ENCODE measurements around the gene CCDC51. TPM values are rescaled to one million over a fixed set of nuclear protein-coding genes. Genes with fewer than 3 reads are reported as not detected.
"Not testable (repeated sequence)": the region's sequence is repeated elsewhere in the genome, so short reads cannot be mapped to it uniquely, and the experiment has no call there.

CCDC51 gene, protein sequence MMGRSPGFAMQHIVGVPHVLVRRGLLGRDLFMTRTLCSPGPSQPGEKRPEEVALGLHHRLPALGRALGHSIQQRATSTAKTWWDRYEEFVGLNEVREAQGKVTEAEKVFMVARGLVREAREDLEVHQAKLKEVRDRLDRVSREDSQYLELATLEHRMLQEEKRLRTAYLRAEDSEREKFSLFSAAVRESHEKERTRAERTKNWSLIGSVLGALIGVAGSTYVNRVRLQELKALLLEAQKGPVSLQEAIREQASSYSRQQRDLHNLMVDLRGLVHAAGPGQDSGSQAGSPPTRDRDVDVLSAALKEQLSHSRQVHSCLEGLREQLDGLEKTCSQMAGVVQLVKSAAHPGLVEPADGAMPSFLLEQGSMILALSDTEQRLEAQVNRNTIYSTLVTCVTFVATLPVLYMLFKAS
- 48.4 and 55.3 TPM in 2 replicates for total RNA-seq

DNA sequence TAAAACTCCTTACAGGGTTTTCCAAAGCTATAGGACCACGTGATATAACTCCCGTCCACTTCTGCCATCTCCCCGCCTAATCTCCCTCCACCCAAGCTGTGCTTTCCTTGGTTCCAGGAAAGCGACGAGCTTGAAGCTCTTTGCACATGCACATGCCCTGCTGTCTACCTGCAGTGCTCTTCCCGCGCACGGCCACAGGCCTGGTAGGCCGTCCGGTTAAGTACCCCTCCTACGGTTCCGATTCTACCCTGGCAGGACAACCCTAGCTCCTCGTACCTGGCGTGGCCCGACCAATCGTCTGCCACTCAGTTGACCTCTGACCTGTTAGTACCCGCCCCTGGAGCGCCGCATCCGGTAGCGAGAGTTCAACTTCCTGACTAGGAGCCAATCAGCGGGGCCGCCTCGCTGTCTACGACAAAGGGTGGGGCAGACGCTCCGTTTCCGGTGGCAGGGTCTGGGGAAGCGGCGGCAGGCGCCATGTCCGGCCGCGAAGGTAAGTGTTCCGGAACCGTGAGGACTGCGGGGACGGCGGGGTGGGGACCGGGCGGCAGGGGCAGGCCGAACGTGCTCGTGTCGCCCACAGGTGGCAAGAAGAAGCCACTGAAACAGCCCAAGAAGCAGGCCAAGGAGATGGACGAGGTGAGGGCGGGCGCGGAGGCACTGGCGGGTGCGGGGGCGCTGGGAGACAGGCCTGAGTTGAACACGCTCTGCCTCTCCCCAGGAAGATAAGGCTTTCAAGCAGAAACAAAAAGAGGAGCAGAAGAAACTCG is at the start of gene CCDC51, which contains the start of gene TMA7:
CCDC51 (minus strand) TSS at position 300 of the 770 bp plus-strand sequence. CDS start 4,991 bp downstream, outside the sequence.
TMA7 (plus strand) TSS at position 438 of the 770 bp plus-strand sequence; CDS start at position 478, 40 bp downstream.
- TF ChIP-seq, protein P1, sequence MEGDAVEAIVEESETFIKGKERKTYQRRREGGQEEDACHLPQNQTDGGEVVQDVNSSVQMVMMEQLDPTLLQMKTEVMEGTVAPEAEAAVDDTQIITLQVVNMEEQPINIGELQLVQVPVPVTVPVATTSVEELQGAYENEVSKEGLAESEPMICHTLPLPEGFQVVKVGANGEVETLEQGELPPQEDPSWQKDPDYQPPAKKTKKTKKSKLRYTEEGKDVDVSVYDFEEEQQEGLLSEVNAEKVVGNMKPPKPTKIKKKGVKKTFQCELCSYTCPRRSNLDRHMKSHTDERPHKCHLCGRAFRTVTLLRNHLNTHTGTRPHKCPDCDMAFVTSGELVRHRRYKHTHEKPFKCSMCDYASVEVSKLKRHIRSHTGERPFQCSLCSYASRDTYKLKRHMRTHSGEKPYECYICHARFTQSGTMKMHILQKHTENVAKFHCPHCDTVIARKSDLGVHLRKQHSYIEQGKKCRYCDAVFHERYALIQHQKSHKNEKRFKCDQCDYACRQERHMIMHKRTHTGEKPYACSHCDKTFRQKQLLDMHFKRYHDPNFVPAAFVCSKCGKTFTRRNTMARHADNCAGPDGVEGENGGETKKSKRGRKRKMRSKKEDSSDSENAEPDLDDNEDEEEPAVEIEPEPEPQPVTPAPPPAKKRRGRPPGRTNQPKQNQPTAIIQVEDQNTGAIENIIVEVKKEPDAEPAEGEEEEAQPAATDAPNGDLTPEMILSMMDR (IDR thresholded peaks at IDR 0.05; ENCODE audit: insufficient read depth, low read length, severe bottlenecking): no peak
- Histone ChIP-seq H3K36me3 (ENCODE audit: control insufficient read depth, insufficient read depth, low read length) (peaks cover 8% of the 10 kb centered on the region), H3K4me3 (ENCODE audit: low read depth, low read length) (peak within 1 kb of the TSS; percentile 57), H3K27me3 (ENCODE audit: control insufficient read depth, insufficient read depth, low read length) (no peaks in the 10 kb centered on the region)
- FAIRE-seq: peak; percentile 70
- DNase-seq (ENCODE audit: low read depth): peak; percentile 95

DNA sequence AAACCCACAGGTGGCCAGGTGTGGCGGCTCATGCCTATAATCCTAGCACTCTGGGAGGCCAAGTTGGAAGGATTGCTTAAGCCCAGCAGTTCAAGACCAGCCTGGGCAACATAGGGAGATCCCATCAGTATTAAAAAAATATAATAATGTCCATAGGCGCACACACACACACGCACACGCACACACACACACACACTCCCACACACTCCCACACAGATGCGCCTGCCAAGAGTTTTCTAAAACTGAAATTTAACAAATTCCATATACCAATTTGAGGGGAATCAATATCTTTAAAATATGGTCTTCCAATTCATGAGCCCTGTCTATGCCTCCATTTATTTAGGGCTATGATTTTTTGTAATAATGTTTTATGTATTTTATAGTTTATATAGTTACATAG is 47.0 kb upstream of the CCDC51 start:
- TF ChIP-seq, protein P1 (IDR thresholded peaks at IDR 0.05; ENCODE audit: insufficient read depth, low read length, severe bottlenecking): no peak
- DNase-seq (ENCODE audit: low read depth): no peak
- FAIRE-seq: no peak
- H3K36me3 ChIP-seq (ENCODE audit: control insufficient read depth, insufficient read depth, low read length): no peaks in the 10 kb centered on the region
- H3K27me3 ChIP-seq (ENCODE audit: control insufficient read depth, insufficient read depth, low read length): no peaks in the 10 kb centered on the region
- H3K4me3 ChIP-seq (ENCODE audit: low read depth, low read length): no peak overlapping the region

DNA sequence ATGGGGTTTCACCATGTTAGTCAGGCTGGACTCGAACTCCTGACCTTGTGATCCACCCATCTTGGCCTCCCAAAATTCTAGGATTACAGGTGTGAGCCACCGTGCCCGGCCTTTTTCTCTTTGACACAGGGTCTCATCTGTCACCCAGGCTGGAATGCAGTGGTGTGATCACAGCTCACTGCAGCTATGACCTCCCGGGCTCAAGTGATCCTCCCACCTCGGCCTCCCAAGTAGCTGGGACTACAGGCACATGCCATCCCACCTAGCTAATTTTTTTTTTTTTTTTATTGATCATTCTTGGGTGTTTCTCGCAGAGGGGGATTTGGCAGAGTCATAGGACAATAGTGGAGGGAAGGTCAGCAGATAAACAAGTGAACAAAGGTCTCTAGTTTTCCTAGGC is 42.9 kb upstream of the CCDC51 start:
- not testable (repeated sequence) for FAIRE-seq; H3K4me3 ChIP-seq (ENCODE audit: low read depth, low read length); H3K27me3 ChIP-seq (ENCODE audit: control insufficient read depth, insufficient read depth, low read length); H3K36me3 ChIP-seq (ENCODE audit: control insufficient read depth, insufficient read depth, low read length); DNase-seq (ENCODE audit: low read depth)

DNA sequence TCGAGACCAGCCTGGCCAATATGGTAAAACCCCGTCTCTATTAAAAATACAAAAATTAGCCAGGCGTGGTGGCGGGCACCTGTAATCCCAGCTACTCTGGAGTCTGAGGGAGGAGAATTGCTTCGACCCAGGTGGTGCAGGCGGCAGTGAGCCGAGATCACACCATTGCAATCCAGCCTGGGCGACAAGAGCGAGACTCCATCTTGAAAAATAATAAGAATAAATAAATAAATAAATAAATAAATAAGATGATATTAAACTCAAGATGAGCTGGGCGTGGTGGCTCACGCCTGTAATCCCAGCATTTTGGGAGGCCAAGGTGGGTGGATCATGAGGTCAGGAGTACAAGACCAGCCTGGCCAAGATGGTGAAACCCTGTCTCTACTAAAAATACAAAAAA is 41.0 kb upstream of the CCDC51 start:
- H3K4me3 ChIP-seq (ENCODE audit: low read depth, low read length); FAIRE-seq; DNase-seq (ENCODE audit: low read depth); H3K36me3 ChIP-seq (ENCODE audit: control insufficient read depth, insufficient read depth, low read length); H3K27me3 ChIP-seq (ENCODE audit: control insufficient read depth, insufficient read depth, low read length): not testable (repeated sequence)

DNA sequence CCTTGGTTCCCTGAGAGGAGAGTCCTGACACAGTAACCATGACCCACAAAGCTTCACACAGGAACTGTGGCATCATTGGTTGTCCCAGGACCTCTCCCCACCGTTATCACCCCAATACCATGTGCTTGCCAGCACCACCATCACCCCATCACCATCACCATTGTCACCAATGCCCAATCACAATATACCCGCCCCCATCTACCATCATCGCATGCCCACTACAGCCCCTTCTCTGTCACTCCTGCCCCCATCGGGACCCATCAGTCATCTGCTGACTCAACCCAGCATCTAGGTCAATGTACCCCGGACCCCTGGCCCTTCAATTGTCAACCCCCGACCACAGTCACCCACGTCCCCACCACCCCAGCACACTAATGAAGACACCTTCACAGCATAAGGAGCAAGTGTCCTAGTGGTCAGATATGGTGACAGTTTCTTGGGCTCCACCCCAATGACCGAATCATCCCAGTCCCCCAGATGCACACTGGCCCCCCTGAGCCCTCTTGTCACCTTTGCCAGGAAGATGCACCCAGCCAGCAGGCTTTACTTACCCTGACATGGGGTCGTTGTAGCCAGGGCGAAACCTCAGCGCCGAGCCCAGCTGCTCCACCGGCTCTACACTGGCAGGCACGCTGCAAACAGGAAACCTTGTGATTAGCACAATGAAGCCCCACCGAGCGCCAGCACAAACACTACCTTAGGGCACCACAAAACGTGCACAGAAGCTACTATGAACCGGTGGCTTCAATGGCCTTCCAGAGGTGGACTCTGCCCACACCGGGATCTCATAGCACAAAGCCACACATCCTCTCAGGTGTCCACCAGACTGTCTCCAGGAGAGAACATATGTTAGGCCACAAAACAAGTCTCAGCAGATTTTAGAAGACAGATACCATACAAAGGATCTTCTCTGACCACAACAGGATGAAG is 39.0 kb upstream of the CCDC51 start:
- no peak overlapping the region for H3K4me3 ChIP-seq (ENCODE audit: low read depth, low read length)
- H3K27me3 ChIP-seq (ENCODE audit: control insufficient read depth, insufficient read depth, low read length): no peaks in the 10 kb centered on the region
- TF ChIP-seq, protein P1 (IDR thresholded peaks at IDR 0.05; ENCODE audit: insufficient read depth, low read length, severe bottlenecking): no peak
- peaks cover 2% of the 10 kb centered on the region for H3K36me3 ChIP-seq (ENCODE audit: control insufficient read depth, insufficient read depth, low read length)
- FAIRE-seq (no peak), DNase-seq (ENCODE audit: low read depth) (no peak)

DNA sequence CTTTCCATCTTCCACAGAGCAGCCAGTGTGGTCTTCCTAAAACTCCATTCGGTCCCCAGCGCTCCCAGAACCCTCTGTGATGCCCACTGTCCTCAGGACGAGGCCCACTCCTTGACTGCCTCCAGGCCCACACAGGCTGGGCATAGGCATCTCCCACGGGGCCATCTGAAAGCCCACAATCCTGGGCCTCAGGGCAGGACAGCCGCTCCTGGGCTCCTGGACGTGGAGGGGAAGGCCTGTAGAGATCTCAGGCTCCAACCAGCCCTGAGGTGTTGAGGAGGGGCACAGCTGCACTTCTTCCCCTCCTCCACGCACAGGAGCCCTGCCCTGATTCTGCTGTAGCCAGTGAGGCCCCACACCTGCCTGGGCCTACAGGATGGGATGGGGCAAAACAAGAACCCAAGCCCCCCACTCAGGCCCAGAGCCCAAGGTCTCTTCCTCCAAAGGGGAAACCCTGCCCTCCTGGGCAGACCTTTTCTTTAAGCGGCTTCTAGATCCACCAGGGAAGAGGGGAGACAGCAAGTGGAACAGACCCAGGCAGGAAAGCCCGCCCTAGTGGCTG is 38.1 kb upstream of the CCDC51 start:
- TF ChIP-seq, protein P1 (IDR thresholded peaks at IDR 0.05; ENCODE audit: insufficient read depth, low read length, severe bottlenecking): no peak
- Histone ChIP-seq H3K4me3 (ENCODE audit: low read depth, low read length) (no peak overlapping the region), H3K36me3 (ENCODE audit: control insufficient read depth, insufficient read depth, low read length) (peaks cover 2% of the 10 kb centered on the region), H3K27me3 (ENCODE audit: control insufficient read depth, insufficient read depth, low read length) (no peaks in the 10 kb centered on the region)
- DNase-seq (ENCODE audit: low read depth) (no peak), FAIRE-seq (no peak)
